ENCODE measurements around the gene ABLIM2. TPM values are rescaled to one million over a fixed set of nuclear protein-coding genes. Genes with fewer than 3 reads are reported as not detected.

ABLIM2 gene
- total and polyA plus RNA-seq, 4 experiments from 2014 or later: 0.44 to 7.9 (median 3.8) TPM

- intact Hi-C loops (cut with micrococcal nuclease): no loop called here
- no peak overlapping the region for H3K4me3 Mint-ChIP-seq
These were observed 10.4 kb upstream of the ABLIM2 start for GRCh38 chr4:8168832-8169598.

GRCh38 chr4:8168232-8168631, 9.6 kb upstream of the ABLIM2 start:
- Histone ChIP-seq H3K36me3 (ENCODE audit: insufficient read depth, low read length) (no peaks in the 10 kb centered on the region), H3K4me3 (ENCODE audit: low read length in 2 of 2) (no peak overlapping the region), H3K4me1 (ENCODE audit: insufficient read depth, low read length) (no peaks in the 10 kb centered on the region), H3K27me3 (ENCODE audit: insufficient read depth, low read length) (no peaks in the 10 kb centered on the region), H3K27ac (ENCODE audit: low read depth, low read length) (no peak overlapping the region), H3K9me3 (ENCODE audit: control insufficient read depth in 1 of 2, low read length in 2 of 2) (peaks cover 4 to 7% of the 10 kb centered on the region in 2 donors)
- no peak overlapping the region for H3K27ac Mint-ChIP-seq
- ChIA-PET CTCF (ENCODE audit: partially characterized antibody) (no interaction called here), POLR2A (ENCODE audit: partially characterized antibody) (no interaction called here)
- H3K9me3 Mint-ChIP-seq: peaks cover 5 to 24% (median 13%) of the 10 kb centered on the region in 8 donors
- intact Hi-C loops (cut with micrococcal nuclease): no loop called here
- peaks cover 9 to 12% of the 10 kb centered on the region in 2 donors for H3K27me3 Mint-ChIP-seq
- H3K4me3 Mint-ChIP-seq: no peak overlapping the region
- no peak for DNase-seq
- peaks cover 0 to 5% (median 1%) of the 10 kb centered on the region in 4 donors for H3K4me1 Mint-ChIP-seq
- peaks cover 0 to 2% of the 10 kb centered on the region in 2 donors for H3K36me3 Mint-ChIP-seq

More at GRCh38 chr4:8168832-8169598, 10.4 kb upstream of the ABLIM2 start:
- no peaks in the 10 kb centered on the region for H3K4me1 ChIP-seq (ENCODE audit: insufficient read depth, low read length)
- H3K4me3 ChIP-seq (ENCODE audit: low read length in 2 of 2): no peak overlapping the region
- CTCF ChIA-PET (ENCODE audit: partially characterized antibody): no interaction called here
- H3K27ac ChIP-seq (ENCODE audit: low read depth, low read length): no peak overlapping the region
- H3K36me3 ChIP-seq (ENCODE audit: insufficient read depth, low read length): no peaks in the 10 kb centered on the region
- POLR2A ChIA-PET (ENCODE audit: partially characterized antibody): no interaction called here
- Mint-ChIP-seq H3K27me3 (peaks cover 9 to 12% of the 10 kb centered on the region in 2 donors), H3K4me1 (peaks cover 0 to 5% (median 1%) of the 10 kb centered on the region in 4 donors), H3K36me3 (peaks cover 0 to 2% of the 10 kb centered on the region in 2 donors), H3K9me3 (peaks cover 5 to 24% (median 13%) of the 10 kb centered on the region in 8 donors), H3K27ac (no peak overlapping the region)
- no peak for DNase-seq
- peaks cover 4 to 7% of the 10 kb centered on the region in 2 donors for H3K9me3 ChIP-seq (ENCODE audit: control insufficient read depth in 1 of 2, low read length in 2 of 2)
- no peaks in the 10 kb centered on the region for H3K27me3 ChIP-seq (ENCODE audit: insufficient read depth, low read length)

- Mint-ChIP-seq H3K36me3 (peaks cover 0 to 2% of the 10 kb centered on the region in 2 donors), H3K9me3 (peaks cover 5 to 24% (median 13%) of the 10 kb centered on the region in 8 donors), H3K4me1 (peaks cover 0 to 5% (median 1%) of the 10 kb centered on the region in 4 donors), H3K4me3 (peak overlapping the region in 1 of 8 donors; percentile 38), H3K27ac (no peak overlapping the region), H3K27me3 (peaks cover 9 to 12% of the 10 kb centered on the region in 2 donors)
- ChIA-PET CTCF (ENCODE audit: partially characterized antibody) (no interaction called here), POLR2A (ENCODE audit: partially characterized antibody) (no interaction called here)
- H3K27ac ChIP-seq (ENCODE audit: low read depth, low read length): no peak overlapping the region
- no peak for DNase-seq
- intact Hi-C loops (cut with micrococcal nuclease): no loop called here
- peaks cover 4 to 7% of the 10 kb centered on the region in 2 donors for H3K9me3 ChIP-seq (ENCODE audit: control insufficient read depth in 1 of 2, low read length in 2 of 2)
- H3K36me3 ChIP-seq (ENCODE audit: insufficient read depth, low read length): no peaks in the 10 kb centered on the region
- H3K27me3 ChIP-seq (ENCODE audit: insufficient read depth, low read length): no peaks in the 10 kb centered on the region
- no peak overlapping the region for H3K4me3 ChIP-seq (ENCODE audit: low read length in 2 of 2)
- H3K4me1 ChIP-seq (ENCODE audit: insufficient read depth, low read length): no peaks in the 10 kb centered on the region
These were observed 9.2 kb upstream of the ABLIM2 start for GRCh38 chr4:8167815-8168214.

GRCh38 chr4:8167291-8167690, 8.7 kb upstream of the ABLIM2 start:
- H3K36me3 Mint-ChIP-seq: peaks cover 0 to 2% of the 10 kb centered on the region in 2 donors
- Histone ChIP-seq H3K4me1 (ENCODE audit: insufficient read depth, low read length) (no peaks in the 10 kb centered on the region), H3K9me3 (ENCODE audit: control insufficient read depth in 1 of 2, low read length in 2 of 2) (peaks cover 4 to 7% of the 10 kb centered on the region in 2 donors), H3K27ac (ENCODE audit: low read depth, low read length) (no peak overlapping the region), H3K27me3 (ENCODE audit: insufficient read depth, low read length) (no peaks in the 10 kb centered on the region), H3K4me3 (ENCODE audit: low read length in 2 of 2) (no peak overlapping the region), H3K36me3 (ENCODE audit: insufficient read depth, low read length) (no peaks in the 10 kb centered on the region)
- ChIA-PET CTCF (ENCODE audit: partially characterized antibody) (no interaction called here), POLR2A (ENCODE audit: partially characterized antibody) (no interaction called here)
- no peak for DNase-seq
- H3K27ac Mint-ChIP-seq: no peak overlapping the region
- peaks cover 0 to 5% (median 1%) of the 10 kb centered on the region in 4 donors for H3K4me1 Mint-ChIP-seq
- intact Hi-C loops (cut with micrococcal nuclease): no loop called here
- no peak overlapping the region for H3K4me3 Mint-ChIP-seq
- peaks cover 9 to 12% of the 10 kb centered on the region in 2 donors for H3K27me3 Mint-ChIP-seq
- H3K9me3 Mint-ChIP-seq: peaks cover 5 to 24% (median 13%) of the 10 kb centered on the region in 8 donors

- CTCF ChIA-PET (ENCODE audit: partially characterized antibody): no interaction called here
- H3K27ac Mint-ChIP-seq: no peak overlapping the region
- intact Hi-C loops (cut with micrococcal nuclease): no loop called here
These were observed 6.8 kb upstream of the ABLIM2 start for GRCh38 chr4:8165374-8165896.

GRCh38 chr4:8164687-8165086, 6.1 kb upstream of the ABLIM2 start:
- H3K4me1 Mint-ChIP-seq: peaks cover 3 to 8% (median 6%) of the 10 kb centered on the region in 4 donors
- H3K4me3 Mint-ChIP-seq: no peak overlapping the region
- no peak for DNase-seq
- H3K27me3 ChIP-seq (ENCODE audit: insufficient read depth, low read length): no peaks in the 10 kb centered on the region
- intact Hi-C loops (cut with micrococcal nuclease): no loop called here
- H3K27me3 Mint-ChIP-seq: peaks cover 2 to 4% of the 10 kb centered on the region in 2 donors
- H3K27ac ChIP-seq (ENCODE audit: low read depth, low read length): no peak overlapping the region
- peaks cover 1% of the 10 kb centered on the region for H3K4me1 ChIP-seq (ENCODE audit: insufficient read depth, low read length)
- peaks cover 4 to 7% of the 10 kb centered on the region in 2 donors for H3K9me3 ChIP-seq (ENCODE audit: control insufficient read depth in 1 of 2, low read length in 2 of 2)
- H3K4me3 ChIP-seq (ENCODE audit: low read length in 2 of 2): no peak overlapping the region
- peaks cover 5 to 24% (median 13%) of the 10 kb centered on the region in 8 donors for H3K9me3 Mint-ChIP-seq
- peaks cover 0 to 2% of the 10 kb centered on the region in 2 donors for H3K36me3 Mint-ChIP-seq
- H3K36me3 ChIP-seq (ENCODE audit: insufficient read depth, low read length): no peaks in the 10 kb centered on the region
- POLR2A ChIA-PET (ENCODE audit: partially characterized antibody): no interaction called here
- no peak overlapping the region for H3K27ac Mint-ChIP-seq
- CTCF ChIA-PET (ENCODE audit: partially characterized antibody): no interaction called here

More at GRCh38 chr4:8165374-8165896, 6.8 kb upstream of the ABLIM2 start:
- H3K27ac ChIP-seq (ENCODE audit: low read depth, low read length): no peak overlapping the region
- H3K36me3 ChIP-seq (ENCODE audit: insufficient read depth, low read length): no peaks in the 10 kb centered on the region
- Mint-ChIP-seq H3K4me3 (no peak overlapping the region), H3K27me3 (peaks cover 3 to 9% of the 10 kb centered on the region in 2 donors), H3K4me1 (peaks cover 0 to 4% (median 3%) of the 10 kb centered on the region in 4 donors), H3K36me3 (peaks cover 0 to 2% of the 10 kb centered on the region in 2 donors), H3K9me3 (peaks cover 5 to 24% (median 13%) of the 10 kb centered on the region in 8 donors)
- DNase-seq: no peak
- no peaks in the 10 kb centered on the region for H3K27me3 ChIP-seq (ENCODE audit: insufficient read depth, low read length)
- H3K4me1 ChIP-seq (ENCODE audit: insufficient read depth, low read length): no peaks in the 10 kb centered on the region
- peaks cover 4 to 7% of the 10 kb centered on the region in 2 donors for H3K9me3 ChIP-seq (ENCODE audit: control insufficient read depth in 1 of 2, low read length in 2 of 2)
- no peak overlapping the region for H3K4me3 ChIP-seq (ENCODE audit: low read length in 2 of 2)
- POLR2A ChIA-PET (ENCODE audit: partially characterized antibody): no interaction called here

- H3K9me3 Mint-ChIP-seq: peaks cover 5 to 21% (median 11%) of the 10 kb centered on the region in 8 donors
- Histone ChIP-seq H3K27ac (ENCODE audit: low read depth, low read length) (no peak overlapping the region), H3K36me3 (ENCODE audit: insufficient read depth, low read length) (no peaks in the 10 kb centered on the region), H3K27me3 (ENCODE audit: insufficient read depth, low read length) (no peaks in the 10 kb centered on the region), H3K4me3 (ENCODE audit: low read length in 2 of 2) (no peak overlapping the region), H3K4me1 (ENCODE audit: insufficient read depth, low read length) (peaks cover 6% of the 10 kb centered on the region), H3K9me3 (ENCODE audit: control insufficient read depth in 1 of 2, low read length in 2 of 2) (peaks cover 4 to 7% of the 10 kb centered on the region in 2 donors)
- ChIA-PET CTCF (ENCODE audit: partially characterized antibody) (no interaction called here), POLR2A (ENCODE audit: partially characterized antibody) (no interaction called here)
- no peak overlapping the region for H3K4me3 Mint-ChIP-seq
- H3K27ac Mint-ChIP-seq: no peak overlapping the region
- peaks cover 2 to 4% of the 10 kb centered on the region in 2 donors for H3K27me3 Mint-ChIP-seq
- H3K4me1 Mint-ChIP-seq: peaks cover 6 to 12% (median 9%) of the 10 kb centered on the region in 4 donors
- intact Hi-C loops (cut with micrococcal nuclease): no loop called here
- H3K36me3 Mint-ChIP-seq: peaks cover 0 to 2% of the 10 kb centered on the region in 2 donors
- no peak for DNase-seq
These were observed 5.6 kb upstream of the ABLIM2 start for GRCh38 chr4:8164194-8164565.

All from CD4-positive, alpha-beta memory T cell (primary cell).